HL-60 (cell line): ENCODE measurements around the gene ECHDC3.

Experiments used
- DNase-seq, 2 experiments: peaks; one replicate each; pipeline ENCODE4 v3.0.0-alpha.2; 2010 to 2020; ENCODE audit warnings: low read depth in 1 of 2, low spot score in 1 of 2
- H3K27ac ChIP-seq: fragments of 250-450 bp; sonication (Bioruptor Pico); replicated peaks from 2 replicates; pipeline ENCODE4 v1.5.1; 2020; ENCODE audit warnings: mild to moderate bottlenecking, moderate library complexity
- H3K27me3 ChIP-seq: fragments of 250-450 bp; sonication (Bioruptor Pico); 2 replicates; pipeline ENCODE4 v1.5.1; 2021; ENCODE audit warnings: mild to moderate bottlenecking, moderate library complexity; ENCODE audit not compliant: insufficient read depth, poor library complexity, severe bottlenecking
- H3K4me3 ChIP-seq: replicated peaks from 2 replicates; pipeline ENCODE4 v1.5.1; 2011; ENCODE audit warnings: mild to moderate bottlenecking, control low read depth, low read length; ENCODE audit not compliant: insufficient read depth
- GABPA ChIP-seq: IDR thresholded peaks from 2 replicates; pipeline ENCODE4 v1.6.1; 2012; ENCODE audit warnings: low read depth
- POLR2AphosphoS5 ChIP-seq: IDR thresholded peaks from 2 replicates; pipeline ENCODE4 v1.6.1; 2012; ENCODE audit warnings: low read depth
- SPI1 ChIP-seq: IDR thresholded peaks from 2 replicates; pipeline ENCODE4 v1.6.1; 2012; ENCODE audit warnings: low read depth, mild to moderate bottlenecking, borderline replicate concordance
- TF ChIP-seq, protein P1 (sequence below): IDR thresholded peaks from 2 replicates; pipeline ENCODE4 v1.6.1; 2012; ENCODE audit warnings: low read depth; ENCODE audit not compliant: insufficient replicate concordance
- TF ChIP-seq, protein P2 (sequence below): IDR thresholded peaks from one replicate; pipeline ENCODE4 v1.5.1; 2011; ENCODE audit warnings: low read length, control low read depth, inconsistent platforms; ENCODE audit not compliant: insufficient read depth

The ECHDC3 gene

DNA sequence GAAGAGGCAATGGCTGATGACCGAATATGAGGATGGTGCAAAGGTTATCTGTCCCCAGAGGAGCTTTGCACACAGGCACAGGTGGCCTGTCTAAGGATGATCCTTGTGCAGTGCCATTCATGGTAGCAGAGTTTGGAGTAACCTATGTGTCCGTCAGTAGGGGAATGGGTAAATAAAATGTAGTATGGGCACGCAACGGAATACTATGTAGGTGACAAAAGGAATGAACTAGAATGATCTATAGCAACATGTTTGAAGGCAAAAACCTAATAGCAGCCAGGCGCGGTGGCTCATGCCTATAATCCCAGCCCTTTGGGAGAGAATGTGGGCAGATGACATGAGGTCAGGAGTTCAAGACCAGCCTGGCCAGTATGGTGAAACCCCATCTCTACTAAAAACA, 41.6 kb upstream of the ECHDC3 start:
- H3K27me3 ChIP-seq: no peaks in the 10 kb centered on the region

GRCh38 chr10:11701451-11702095, 40.6 kb upstream of the ECHDC3 start:
- H3K27ac ChIP-seq: no peak overlapping the region
- TF ChIP-seq, protein P1, sequence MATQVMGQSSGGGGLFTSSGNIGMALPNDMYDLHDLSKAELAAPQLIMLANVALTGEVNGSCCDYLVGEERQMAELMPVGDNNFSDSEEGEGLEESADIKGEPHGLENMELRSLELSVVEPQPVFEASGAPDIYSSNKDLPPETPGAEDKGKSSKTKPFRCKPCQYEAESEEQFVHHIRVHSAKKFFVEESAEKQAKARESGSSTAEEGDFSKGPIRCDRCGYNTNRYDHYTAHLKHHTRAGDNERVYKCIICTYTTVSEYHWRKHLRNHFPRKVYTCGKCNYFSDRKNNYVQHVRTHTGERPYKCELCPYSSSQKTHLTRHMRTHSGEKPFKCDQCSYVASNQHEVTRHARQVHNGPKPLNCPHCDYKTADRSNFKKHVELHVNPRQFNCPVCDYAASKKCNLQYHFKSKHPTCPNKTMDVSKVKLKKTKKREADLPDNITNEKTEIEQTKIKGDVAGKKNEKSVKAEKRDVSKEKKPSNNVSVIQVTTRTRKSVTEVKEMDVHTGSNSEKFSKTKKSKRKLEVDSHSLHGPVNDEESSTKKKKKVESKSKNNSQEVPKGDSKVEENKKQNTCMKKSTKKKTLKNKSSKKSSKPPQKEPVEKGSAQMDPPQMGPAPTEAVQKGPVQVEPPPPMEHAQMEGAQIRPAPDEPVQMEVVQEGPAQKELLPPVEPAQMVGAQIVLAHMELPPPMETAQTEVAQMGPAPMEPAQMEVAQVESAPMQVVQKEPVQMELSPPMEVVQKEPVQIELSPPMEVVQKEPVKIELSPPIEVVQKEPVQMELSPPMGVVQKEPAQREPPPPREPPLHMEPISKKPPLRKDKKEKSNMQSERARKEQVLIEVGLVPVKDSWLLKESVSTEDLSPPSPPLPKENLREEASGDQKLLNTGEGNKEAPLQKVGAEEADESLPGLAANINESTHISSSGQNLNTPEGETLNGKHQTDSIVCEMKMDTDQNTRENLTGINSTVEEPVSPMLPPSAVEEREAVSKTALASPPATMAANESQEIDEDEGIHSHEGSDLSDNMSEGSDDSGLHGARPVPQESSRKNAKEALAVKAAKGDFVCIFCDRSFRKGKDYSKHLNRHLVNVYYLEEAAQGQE: no peak
- no peak overlapping the region for H3K4me3 ChIP-seq
- no peaks in the 10 kb centered on the region for H3K27me3 ChIP-seq
- no peak for DNase-seq

More for the DNA sequence above, 41.6 kb upstream of the ECHDC3 start:
- no peak for DNase-seq
- H3K27ac ChIP-seq: no peak overlapping the region
- no peak overlapping the region for H3K4me3 ChIP-seq
- TF ChIP-seq SPI1 (no peak), GABPA (no peak), POLR2AphosphoS5 (no peak)
- TF ChIP-seq, protein P2, sequence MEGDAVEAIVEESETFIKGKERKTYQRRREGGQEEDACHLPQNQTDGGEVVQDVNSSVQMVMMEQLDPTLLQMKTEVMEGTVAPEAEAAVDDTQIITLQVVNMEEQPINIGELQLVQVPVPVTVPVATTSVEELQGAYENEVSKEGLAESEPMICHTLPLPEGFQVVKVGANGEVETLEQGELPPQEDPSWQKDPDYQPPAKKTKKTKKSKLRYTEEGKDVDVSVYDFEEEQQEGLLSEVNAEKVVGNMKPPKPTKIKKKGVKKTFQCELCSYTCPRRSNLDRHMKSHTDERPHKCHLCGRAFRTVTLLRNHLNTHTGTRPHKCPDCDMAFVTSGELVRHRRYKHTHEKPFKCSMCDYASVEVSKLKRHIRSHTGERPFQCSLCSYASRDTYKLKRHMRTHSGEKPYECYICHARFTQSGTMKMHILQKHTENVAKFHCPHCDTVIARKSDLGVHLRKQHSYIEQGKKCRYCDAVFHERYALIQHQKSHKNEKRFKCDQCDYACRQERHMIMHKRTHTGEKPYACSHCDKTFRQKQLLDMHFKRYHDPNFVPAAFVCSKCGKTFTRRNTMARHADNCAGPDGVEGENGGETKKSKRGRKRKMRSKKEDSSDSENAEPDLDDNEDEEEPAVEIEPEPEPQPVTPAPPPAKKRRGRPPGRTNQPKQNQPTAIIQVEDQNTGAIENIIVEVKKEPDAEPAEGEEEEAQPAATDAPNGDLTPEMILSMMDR: no peak
- TF ChIP-seq, protein P1: no peak

DNA sequence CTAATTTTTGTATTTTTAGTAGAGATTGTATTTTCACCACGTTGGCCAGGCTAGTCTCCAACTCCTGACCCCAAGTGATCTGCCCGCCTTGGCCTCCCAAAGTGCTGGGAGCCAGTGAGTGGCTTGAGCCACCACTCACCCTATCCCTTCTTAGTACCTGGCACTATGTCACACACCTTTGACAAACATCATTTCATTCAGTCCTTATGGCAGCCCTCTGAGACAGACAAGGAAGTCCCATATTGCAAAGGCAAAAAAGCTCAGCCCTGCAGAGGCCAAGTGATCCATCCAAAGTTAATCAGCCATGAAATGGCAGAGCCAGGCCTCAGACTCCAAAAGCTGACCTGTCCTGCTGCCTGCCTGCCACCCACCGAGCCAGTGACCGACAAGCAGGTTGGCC, 39.9 kb upstream of the ECHDC3 start:
- DNase-seq: no peak
- no peaks in the 10 kb centered on the region for H3K27me3 ChIP-seq
- no peak overlapping the region for H3K4me3 ChIP-seq
- no peak overlapping the region for H3K27ac ChIP-seq
- TF ChIP-seq, protein P2: no peak
- TF ChIP-seq GABPA: no peak
- TF ChIP-seq SPI1: no peak
- no peak for TF ChIP-seq POLR2AphosphoS5
- TF ChIP-seq, protein P1: no peak

GRCh38 chr10:11704092-11704491, 38.1 kb upstream of the ECHDC3 start:
- TF ChIP-seq GABPA (no peak), SPI1 (no peak), POLR2AphosphoS5 (no peak)
- TF ChIP-seq, protein P2: no peak
- TF ChIP-seq, protein P1: no peak
- DNase-seq: no peak
- no peak overlapping the region for H3K27ac ChIP-seq
- no peaks in the 10 kb centered on the region for H3K27me3 ChIP-seq
- H3K4me3 ChIP-seq: no peak overlapping the region
